ENCODE data around the gene HCCS. TPM values are rescaled to one million over a fixed set of nuclear protein-coding genes. Genes with fewer than 3 reads are reported as not detected.

HCCS gene
- total and polyA plus RNA-seq, 2 of the 13 experiments (the other 11 are each of a cell fraction or from before 2014, with no cell fraction given), result 15.4 to 16.7 TPM

DNA sequence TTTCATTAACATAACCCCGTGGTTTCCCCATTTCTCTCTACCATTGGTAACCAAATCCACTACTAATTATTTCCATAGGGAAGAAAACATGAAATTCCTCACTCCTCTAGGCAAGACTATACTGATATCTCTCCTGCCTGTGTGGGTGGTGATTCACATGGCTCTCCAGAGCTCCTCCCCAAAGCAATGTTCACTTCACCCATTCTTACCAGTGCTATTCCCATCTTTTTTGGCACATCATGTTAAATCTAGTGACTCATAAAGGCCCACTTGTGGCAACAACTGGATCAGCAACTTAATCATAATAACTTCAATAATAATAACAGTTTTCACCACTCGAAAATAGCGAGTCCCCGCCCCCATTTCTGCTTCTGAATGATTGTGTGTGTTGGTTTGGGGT, 6.1 kb upstream of the HCCS start (continued):
- TF ChIP-seq, protein P1, sequence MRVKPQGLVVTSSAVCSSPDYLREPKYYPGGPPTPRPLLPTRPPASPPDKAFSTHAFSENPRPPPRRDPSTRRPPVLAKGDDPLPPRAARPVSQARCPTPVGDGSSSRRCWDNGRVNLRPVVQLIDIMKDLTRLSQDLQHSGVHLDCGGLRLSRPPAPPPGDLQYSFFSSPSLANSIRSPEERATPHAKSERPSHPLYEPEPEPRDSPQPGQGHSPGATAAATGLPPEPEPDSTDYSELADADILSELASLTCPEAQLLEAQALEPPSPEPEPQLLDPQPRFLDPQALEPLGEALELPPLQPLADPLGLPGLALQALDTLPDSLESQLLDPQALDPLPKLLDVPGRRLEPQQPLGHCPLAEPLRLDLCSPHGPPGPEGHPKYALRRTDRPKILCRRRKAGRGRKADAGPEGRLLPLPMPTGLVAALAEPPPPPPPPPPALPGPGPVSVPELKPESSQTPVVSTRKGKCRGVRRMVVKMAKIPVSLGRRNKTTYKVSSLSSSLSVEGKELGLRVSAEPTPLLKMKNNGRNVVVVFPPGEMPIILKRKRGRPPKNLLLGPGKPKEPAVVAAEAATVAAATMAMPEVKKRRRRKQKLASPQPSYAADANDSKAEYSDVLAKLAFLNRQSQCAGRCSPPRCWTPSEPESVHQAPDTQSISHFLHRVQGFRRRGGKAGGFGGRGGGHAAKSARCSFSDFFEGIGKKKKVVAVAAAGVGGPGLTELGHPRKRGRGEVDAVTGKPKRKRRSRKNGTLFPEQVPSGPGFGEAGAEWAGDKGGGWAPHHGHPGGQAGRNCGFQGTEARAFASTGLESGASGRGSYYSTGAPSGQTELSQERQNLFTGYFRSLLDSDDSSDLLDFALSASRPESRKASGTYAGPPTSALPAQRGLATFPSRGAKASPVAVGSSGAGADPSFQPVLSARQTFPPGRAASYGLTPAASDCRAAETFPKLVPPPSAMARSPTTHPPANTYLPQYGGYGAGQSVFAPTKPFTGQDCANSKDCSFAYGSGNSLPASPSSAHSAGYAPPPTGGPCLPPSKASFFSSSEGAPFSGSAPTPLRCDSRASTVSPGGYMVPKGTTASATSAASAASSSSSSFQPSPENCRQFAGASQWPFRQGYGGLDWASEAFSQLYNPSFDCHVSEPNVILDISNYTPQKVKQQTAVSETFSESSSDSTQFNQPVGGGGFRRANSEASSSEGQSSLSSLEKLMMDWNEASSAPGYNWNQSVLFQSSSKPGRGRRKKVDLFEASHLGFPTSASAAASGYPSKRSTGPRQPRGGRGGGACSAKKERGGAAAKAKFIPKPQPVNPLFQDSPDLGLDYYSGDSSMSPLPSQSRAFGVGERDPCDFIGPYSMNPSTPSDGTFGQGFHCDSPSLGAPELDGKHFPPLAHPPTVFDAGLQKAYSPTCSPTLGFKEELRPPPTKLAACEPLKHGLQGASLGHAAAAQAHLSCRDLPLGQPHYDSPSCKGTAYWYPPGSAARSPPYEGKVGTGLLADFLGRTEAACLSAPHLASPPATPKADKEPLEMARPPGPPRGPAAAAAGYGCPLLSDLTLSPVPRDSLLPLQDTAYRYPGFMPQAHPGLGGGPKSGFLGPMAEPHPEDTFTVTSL (CRISPR knock-in tag; IDR thresholded peaks at IDR 0.05; ENCODE audit: borderline replicate concordance), result no peak
- no peak for TF ChIP-seq HOXA9 (CRISPR knock-in tag; IDR thresholded peaks at IDR 0.05; ENCODE audit: borderline replicate concordance)

GRCh38 chrX:11108253-11108941, 2.7 kb upstream of the HCCS start:
- no peaks in the 10 kb centered on the region for H4K20me1 ChIP-seq (ENCODE audit: insufficient read depth, low read length)
- in situ Hi-C loops (cut with HindIII; ENCODE audit: extremely low pct_ligation_motif_present, low pct_unique_long_range_greater_than_20kb) (loop anchor here (10.0 kb wide), 2 partner anchors 664 to 914 kb away; no protein-coding TSS in a partner anchor), intact Hi-C loops (cut with micrococcal nuclease; ENCODE audit: unreplicated experiment) (loop anchor here (10.0 kb wide), 1 partner anchor 314 kb away; no protein-coding TSS in a partner anchor)
- no peaks in the 10 kb centered on the region for H3K27me3 ChIP-seq (ENCODE audit: control insufficient read depth in 1 of 2, insufficient read depth in 2 of 2, low read length in 2 of 2)
- no TSS peak for BruUV-seq (replicated peaks)
- peaks cover 15% of the 10 kb centered on the region for H3K79me2 ChIP-seq (ENCODE audit: insufficient read depth, low read length)
- H3K4me1 ChIP-seq (ENCODE audit: insufficient read depth, low read length), result peaks cover 29% of the 10 kb centered on the region
- no peak overlapping the region for H2AFZ ChIP-seq (ENCODE audit: low read length)
- no peaks in the 10 kb centered on the region for H3K9me3 ChIP-seq (ENCODE audit: low read length)
- H3K9ac ChIP-seq (ENCODE audit: insufficient read depth, low read depth, low read length), result no peak overlapping the region
- H3K4me3 ChIP-seq (replicated peaks in 1 of 3; ENCODE audit: insufficient read depth in 1 of 3, low read depth in 2 of 3, low read length in 3 of 3), result no peak overlapping the region
- ChIA-PET CTCF (ENCODE audit: low intra/inter-chr PET ratio, low total read pairs) (no interaction called here), POLR2A (no interaction called here)
- FAIRE-seq (no peak), ATAC-seq (no peak), DNase-seq (ENCODE audit: low spot score) (no peak)
- no peak overlapping the region for H3K27ac ChIP-seq (ENCODE audit: extremely low read length, insufficient read depth, low read length)
- 0 out of 5 replicates have a peak, but pooled peaks cover 0 to 1% of the 10 kb centered on the region in 2 experiments for H3K36me3 ChIP-seq (replicated peaks in 1 of 2; ENCODE audit: control insufficient read depth in 1 of 2, insufficient read depth in 2 of 2, low read length in 2 of 2)
- H3K4me2 ChIP-seq (ENCODE audit: low read depth, low read length), result no peak overlapping the region
- WGBS (ENCODE audit: low lambda C conversion rate), result 97% methylated on average over 4 of the region's 4 CpGs
- TF ChIP-seq ZNF800 (CRISPR knock-in tag; IDR thresholded peaks at IDR 0.05), result no peak
- TF ChIP-seq AGO2 (optimal IDR thresholded peaks at IDR 0.05; ENCODE audit: low read depth, low read length), result no peak
- TF ChIP-seq NR1H2 (CRISPR knock-in tag; IDR thresholded peaks at IDR 0.05; ENCODE audit: borderline replicate concordance, low read depth), result no peak
- TF ChIP-seq NR3C1 (CRISPR knock-in tag; IDR thresholded peaks at IDR 0.05), result no peak
- TF ChIP-seq FLYWCH1 (CRISPR knock-in tag; IDR thresholded peaks at IDR 0.05), result no peak
- no peak for TF ChIP-seq PCBP1 (IDR thresholded peaks at IDR 0.05; ENCODE audit: borderline replicate concordance, low read depth, low read length)
- no peak for TF ChIP-seq HMGXB3 (CRISPR knock-in tag; IDR thresholded peaks at IDR 0.05; ENCODE audit: borderline replicate concordance)
- no peak for TF ChIP-seq ZNF24 (IDR thresholded peaks at IDR 0.05)

Data from HepG2 (cell line).